GM23338 (cell line): ENCODE results near the gene MYF5. TPM values are rescaled to one million over a fixed set of nuclear protein-coding genes. Genes with fewer than 3 reads are reported as not detected.

Source experiments
- ATAC-seq: fragments of 200-7000 bp; cut with Tn5 transposase; 3 replicates; pipeline ENCODE4 v1.9.1; 2020
- DNase-seq: peaks from one replicate; pipeline ENCODE4 v3.0.0-alpha.2; 2015; ENCODE audit warnings: low spot score
- H2AFZ ChIP-seq: fragments of 200-600 bp; sonication (generic); 2 replicates; pipeline ENCODE4 v1.8.0; 2016; ENCODE audit warnings: antibody characterized with exemption, mild to moderate bottlenecking, moderate library complexity
- H3F3A ChIP-seq: fragments of 200-600 bp; sonication (generic); replicated peaks from 2 replicates; pipeline ENCODE4 v1.8.0; 2017; ENCODE audit warnings: antibody characterized with exemption, mixed run types, low read depth
- H3K27ac ChIP-seq: fragments of 200-600 bp; sonication (generic); 2 replicates; pipeline ENCODE4 v1.6.1; 2016; ENCODE audit warnings: low read depth
- H3K27me3 ChIP-seq: fragments of 200-600 bp; sonication (generic); 2 replicates; pipeline ENCODE4 v1.8.0; 2016; ENCODE audit warnings: mild to moderate bottlenecking, mixed run types, moderate library complexity; ENCODE audit not compliant: insufficient read depth
- H3K36me3 ChIP-seq: fragments of 200-600 bp; sonication (generic); 2 replicates; pipeline ENCODE4 v1.8.0; 2016; ENCODE audit warnings: mild to moderate bottlenecking; ENCODE audit not compliant: insufficient read depth
- H3K4me1 ChIP-seq: fragments of 200-600 bp; sonication (generic); 2 replicates; pipeline ENCODE4 v1.8.0; 2016; ENCODE audit warnings: mild to moderate bottlenecking, moderate library complexity; ENCODE audit not compliant: insufficient read depth
- H3K4me2 ChIP-seq: fragments of 200-600 bp; sonication (generic); 2 replicates; pipeline ENCODE4 v1.7.1; 2017; ENCODE audit warnings: mixed run types
- H3K4me3 ChIP-seq: fragments of 200-600 bp; sonication (generic); 2 replicates; pipeline ENCODE4 v1.6.1; 2016; ENCODE audit warnings: mixed run types
- H3K79me2 ChIP-seq: fragments of 200-600 bp; sonication (generic); replicated peaks from 2 replicates; pipeline ENCODE4 v1.8.0; 2017; ENCODE audit warnings: mild to moderate bottlenecking; ENCODE audit not compliant: insufficient read depth
- H3K9me2 ChIP-seq: fragments of 200-600 bp; sonication (generic); 2 replicates; pipeline ENCODE4 v1.8.0; 2017; ENCODE audit not compliant: insufficient read depth
- H4K20me1 ChIP-seq: fragments of 200-600 bp; sonication (generic); replicated peaks from 2 replicates; pipeline ENCODE4 v1.8.0; 2017; ENCODE audit warnings: mild to moderate bottlenecking; ENCODE audit not compliant: insufficient read depth
- H3K27ac Mint-ChIP-seq: 2 replicates; pipeline ENCODE4 v1.8.0; 2020; ENCODE audit warnings: inconsistent platforms, mild to moderate bottlenecking, moderate library complexity, mixed read lengths
- H3K27me3 Mint-ChIP-seq: 3 replicates; pipeline ENCODE4 v1.8.0; 2022; ENCODE audit warnings: low read depth, mild to moderate bottlenecking, moderate library complexity, mixed read lengths, inconsistent platforms; ENCODE audit not compliant: insufficient read depth, poor library complexity
- H3K36me3 Mint-ChIP-seq: 3 replicates; pipeline ENCODE4 v1.8.0; 2021; ENCODE audit warnings: low read depth, mild to moderate bottlenecking, inconsistent platforms, moderate library complexity, mixed read lengths
- H3K4me1 Mint-ChIP-seq: 3 replicates; pipeline ENCODE4 v1.8.0; 2020; ENCODE audit warnings: mild to moderate bottlenecking, inconsistent platforms, mixed read lengths
- H3K4me3 Mint-ChIP-seq: 3 replicates; pipeline ENCODE4 v1.8.0; 2021; ENCODE audit warnings: moderate library complexity, mild to moderate bottlenecking, inconsistent platforms, mixed read lengths
- H3K9me3 Mint-ChIP-seq: 3 replicates; pipeline ENCODE4 v1.8.0; 2020; ENCODE audit warnings: moderate library complexity, mild to moderate bottlenecking, inconsistent platforms, mixed read lengths
- CTCF ChIP-seq, 2 experiments: fragments of 200-600 bp in 1 of 2; sonication (generic) in 1 of 2; conservative IDR thresholded peaks; 2 replicates each; pipeline versions ENCODE4 v1.5.1 to v1.6.1; 2016 to 2017; ENCODE audit warnings: antibody characterized with exemption in 2 of 2, low read depth in 2 of 2, mild to moderate bottlenecking in 2 of 2, moderate library complexity in 1 of 2
- EZH2 ChIP-seq: fragments of 200-600 bp; sonication (generic); IDR thresholded peaks from one replicate; pipeline ENCODE4 v1.8.0; 2017; ENCODE audit warnings: antibody characterized with exemption, mild to moderate bottlenecking, low read depth; ENCODE audit not compliant: unreplicated experiment
- JUNB ChIP-seq: IDR thresholded peaks from one replicate; pipeline ENCODE4 v1.6.1; 2016; ENCODE audit warnings: antibody characterized with exemption; ENCODE audit not compliant: unreplicated experiment
- NANOG ChIP-seq: IDR thresholded peaks from 2 replicates; pipeline ENCODE4 v1.6.1; 2016; ENCODE audit warnings: antibody characterized with exemption, borderline replicate concordance
- POLR2AphosphoS5 ChIP-seq: IDR thresholded peaks from 2 replicates; pipeline ENCODE4 v1.6.1; 2016; ENCODE audit warnings: antibody characterized with exemption, low read depth
- REST ChIP-seq: IDR thresholded peaks from one replicate; pipeline ENCODE4 v1.6.1; 2018; ENCODE audit warnings: antibody characterized with exemption; ENCODE audit not compliant: unreplicated experiment
- STAT1 ChIP-seq: IDR thresholded peaks from one replicate; pipeline ENCODE4 v1.6.1; 2016; ENCODE audit warnings: antibody characterized with exemption; ENCODE audit not compliant: unreplicated experiment
- ZNF114 ChIP-seq: fragments of 250-450 bp; sonication (Bioruptor Pico); IDR thresholded peaks from 2 replicates; pipeline ENCODE4 v1.5.0; 2020; ENCODE audit warnings: mild to moderate bottlenecking, moderate library complexity
- ZNF331 ChIP-seq: fragments of 250-450 bp; sonication (Bioruptor Pico); IDR thresholded peaks from 2 replicates; pipeline ENCODE4 v1.5.0; 2020; ENCODE audit warnings: low read depth, mild to moderate bottlenecking, moderate library complexity
- ZNF462 ChIP-seq: fragments of 250-450 bp; sonication (Bioruptor Pico); IDR thresholded peaks from 2 replicates; pipeline ENCODE4 v1.5.0; 2020; ENCODE audit warnings: mild to moderate bottlenecking, moderate library complexity
- polyA plus RNA-seq: library from polyadenylated mRNA; unstranded; fragments of >200 nt; fragmentation: Nextera tagmentation; extraction: Ambion mirVana; gene quantifications from 2 replicates; pipeline ENCODE4 v1.2.1, GENCODE V29; 2016
- total RNA-seq: library from RNA; depleted of rRNA; stranded (reverse); fragments of >200 nt; shearing (Covaris generic); gene quantifications from 2 replicates; pipeline ENCODE4 v1.2.3, GENCODE V29; 2014

Gene MYF5
- total and polyA plus RNA-seq, 2 experiments from 2014 or later = not detected

- ATAC-seq = no peak
- DNase-seq = no peak
- H3K79me2 ChIP-seq = no peaks in the 10 kb centered on the region
- H2AFZ ChIP-seq = no peak within 1 kb of the TSS
- no peak within 1 kb of the TSS for H3K27ac ChIP-seq
- H3F3A ChIP-seq = peaks cover 7% of the 10 kb centered on the region; the same call in 1 of the 2 replicates
- TF ChIP-seq ZNF114 (CRISPR knock-in tag) (no peak), REST (no peak), EZH2 (no peak), STAT1 (no peak), NANOG (no peak), JUNB (no peak)
- H3K4me3 ChIP-seq = peak within 1 kb of the TSS; percentile 50
- peaks cover 9% of the 10 kb centered on the region; the same call in 1 of the 2 replicates for H4K20me1 ChIP-seq
- peaks cover 56% of the 10 kb centered on the region for H3K4me1 ChIP-seq
- no peaks in the 10 kb centered on the region for H3K36me3 Mint-ChIP-seq
- no peaks in the 10 kb centered on the region for H3K36me3 ChIP-seq
- H3K9me3 Mint-ChIP-seq = no peaks in the 10 kb centered on the region
- peaks cover 52% of the 10 kb centered on the region for H3K4me1 Mint-ChIP-seq
- H3K27ac Mint-ChIP-seq = no peak within 1 kb of the TSS
- peak within 1 kb of the TSS; percentile 76 for H3K4me3 Mint-ChIP-seq
- no peaks in the 10 kb centered on the region for H3K9me2 ChIP-seq
- peaks cover 100% of the 10 kb centered on the region for H3K27me3 ChIP-seq
- H3K27me3 Mint-ChIP-seq = peaks cover 70% of the 10 kb centered on the region
- H3K4me2 ChIP-seq = peak within 1 kb of the TSS; percentile 90
These were observed 9.4 kb upstream of the MYF5 start, which contains the start of gene MYF6 for GRCh38 chr12:80707126-80707829. MYF6 (plus strand) TSS chr12:80707634; CDS start chr12:80707720, 86 bp downstream.

- peaks cover 9% of the 10 kb centered on the region; the same call in 1 of the 2 replicates for H4K20me1 ChIP-seq
- no peak overlapping the region for H3K27ac ChIP-seq
- H3K27me3 Mint-ChIP-seq = peaks cover 74% of the 10 kb centered on the region
- H3K27ac Mint-ChIP-seq = no peak overlapping the region
- H2AFZ ChIP-seq = no peak overlapping the region
- DNase-seq = no peak
- no peak for ATAC-seq
- no peaks in the 10 kb centered on the region for H3K9me3 Mint-ChIP-seq
- H3K9me2 ChIP-seq = no peaks in the 10 kb centered on the region
- H3K4me3 Mint-ChIP-seq = peak overlapping the region; percentile 76
- H3K4me3 ChIP-seq = peak overlapping the region; percentile 50
- peaks cover 7% of the 10 kb centered on the region; the same call in 1 of the 2 replicates for H3F3A ChIP-seq
- peaks cover 100% of the 10 kb centered on the region for H3K27me3 ChIP-seq
- H3K79me2 ChIP-seq = no peaks in the 10 kb centered on the region
- H3K4me1 ChIP-seq = peaks cover 56% of the 10 kb centered on the region
- peak overlapping the region; percentile 90 for H3K4me2 ChIP-seq
- H3K36me3 Mint-ChIP-seq = no peaks in the 10 kb centered on the region
- no peaks in the 10 kb centered on the region for H3K36me3 ChIP-seq
- peaks cover 51% of the 10 kb centered on the region for H3K4me1 Mint-ChIP-seq
- no peak for TF ChIP-seq ZNF331
- TF ChIP-seq POLR2AphosphoS5 = no peak
- 0 out of 2 replicates have a peak, but pooled peaks have one; percentile 42 for TF ChIP-seq ZNF462 (CRISPR knock-in tag)
- TF ChIP-seq CTCF (conservative IDR thresholded peaks at IDR 0.05; ENCODE audit: low read depth in 2 of 2) = no peak
These were observed 8.9 kb upstream of the MYF5 start for GRCh38 chr12:80707830-80708258.
